ENCODE results near the gene RAPGEF4.

- TF ChIP-seq POLR2A (IDR thresholded peaks at IDR 0.05) (no peak), CTCF (IDR thresholded peaks at IDR 0.05) (no peak)
Measured at GRCh38 chr2:172726172-172726735, 9.4 kb upstream of the RAPGEF4 start.
